PC-3 (cell line): ENCODE measurements around the gene STXBP1. TPM values are rescaled to one million over a fixed set of nuclear protein-coding genes. Genes with fewer than 3 reads are reported as not detected.

ENCODE experiments used
- ATAC-seq: fragments of 200-7000 bp; cut with Tn5 transposase; 2 replicates; pipeline ENCODE4 v1.9.1; 2020; ENCODE audit warnings: mild to moderate bottlenecking, moderate library complexity
- BruUV-seq: library from RNA; stranded (reverse); fragments of 400-500 nt; replicated peaks from 2 replicates; lab custom pipeline; 2021; lab: Mats Ljungman, UMichigan
- CTCF ChIA-PET: fragments of 300-600 bp; sonication (Branson Sonifier 250); formaldehyde crosslinking; loops from one replicate; lab custom pipeline; 2022; ENCODE audit warnings: antibody characterized with exemption; lab: Charles Lee
- POLR2A ChIA-PET: fragments of 300-600 bp; sonication (Branson Sonifier 250); formaldehyde crosslinking; loops from one replicate; lab custom pipeline; 2022; ENCODE audit warnings: antibody characterized with exemption; ENCODE audit not compliant: unreplicated experiment; lab: Charles Lee
- DNase-seq: peaks from one replicate; pipeline ENCODE4 v3.0.0-alpha.2; 2015
- H2AFZ ChIP-seq: fragments of 300-600 bp; sonication (generic); 2 replicates; pipeline ENCODE4 v1.6.0; 2016; ENCODE audit warnings: antibody characterized with exemption, low read length
- H3F3A ChIP-seq: fragments of 300-600 bp; sonication (generic); one replicate; pipeline ENCODE4 v1.6.0; 2017; ENCODE audit warnings: antibody characterized with exemption, low read length, control low read depth, mild to moderate bottlenecking; ENCODE audit not compliant: unreplicated experiment
- H3K27ac ChIP-seq: fragments of 300-600 bp; sonication (generic); 2 replicates; pipeline ENCODE4 v1.5.1; 2016; ENCODE audit warnings: mild to moderate bottlenecking, low read length
- H3K27me3 ChIP-seq: fragments of 300-600 bp; sonication (generic); 2 replicates; pipeline ENCODE4 v1.6.1; 2016; ENCODE audit warnings: low read length, mixed read lengths
- H3K36me3 ChIP-seq: fragments of 300-600 bp; sonication (generic); 2 replicates; pipeline ENCODE4 v1.6.1; 2016; ENCODE audit warnings: low read depth, mixed run types, low read length, mixed read lengths
- H3K4me1 ChIP-seq: fragments of 300-600 bp; sonication (generic); 2 replicates; pipeline ENCODE4 v1.5.1; 2016; ENCODE audit warnings: low read length; ENCODE audit not compliant: insufficient read depth
- H3K4me2 ChIP-seq: fragments of 300-600 bp; sonication (generic); 2 replicates; pipeline ENCODE4 v1.6.0; 2016; ENCODE audit warnings: low read length
- H3K4me3 ChIP-seq: fragments of 300-600 bp; sonication (generic); 2 replicates; pipeline ENCODE4 v1.5.1; 2016; ENCODE audit warnings: mild to moderate bottlenecking, low read length, mixed read lengths
- H3K79me2 ChIP-seq: fragments of 300-600 bp; sonication (generic); 2 replicates; pipeline ENCODE4 v1.6.1; 2017; ENCODE audit warnings: low read length, mixed read lengths
- H3K9ac ChIP-seq: fragments of 300-600 bp; sonication (generic); 2 replicates; pipeline ENCODE4 v1.6.0; 2016; ENCODE audit warnings: mild to moderate bottlenecking, low read length
- H3K9me2 ChIP-seq: fragments of 300-600 bp; sonication (generic); replicated peaks from 2 replicates; pipeline ENCODE4 v1.6.1; 2016; ENCODE audit warnings: mixed run types, low read length, mixed read lengths
- H3K9me3 ChIP-seq: fragments of 300-600 bp; sonication (generic); 2 replicates; pipeline ENCODE4 v1.6.1; 2016; ENCODE audit warnings: low read length, mixed read lengths
- H4K20me1 ChIP-seq: fragments of 300-600 bp; sonication (generic); 2 replicates; pipeline ENCODE4 v1.6.1; 2016; ENCODE audit warnings: low read length, mixed read lengths
- EZH2 ChIP-seq: fragments of 300-600 bp; sonication (generic); IDR thresholded peaks from one replicate; pipeline ENCODE4 v1.6.1; 2017; ENCODE audit warnings: antibody characterized with exemption, mild to moderate bottlenecking, low read length; ENCODE audit not compliant: unreplicated experiment
- EZH2phosphoT487 ChIP-seq: fragments of 300-600 bp; sonication (generic); IDR thresholded peaks from 2 replicates; pipeline ENCODE4 v1.6.1; 2018; ENCODE audit warnings: mild to moderate bottlenecking, antibody characterized with exemption, low read length, borderline replicate concordance
- intact Hi-C: fragments of 100-400 bp; cut with micrococcal nuclease; formaldehyde crosslinking; loops from 2 replicates; pipeline ENCODE4 v1.9.0; 2023
- total RNA-seq: library from RNA; depleted of rRNA; stranded (reverse); fragments of >200 nt; gene quantifications from 2 replicates; pipeline ENCODE4 v1.2.3, GENCODE V29; 2014
- TF ChIP-seq, protein P1 (sequence below): fragments of 300-600 bp; sonication (generic); conservative IDR thresholded peaks from 2 replicates; pipeline ENCODE4 v1.5.1; 2017; ENCODE audit warnings: antibody characterized with exemption, low read depth, mild to moderate bottlenecking, low read length

The STXBP1 gene
- total RNA-seq, 1 experiment from 2014 or later, result 9.1 TPM

DNA sequence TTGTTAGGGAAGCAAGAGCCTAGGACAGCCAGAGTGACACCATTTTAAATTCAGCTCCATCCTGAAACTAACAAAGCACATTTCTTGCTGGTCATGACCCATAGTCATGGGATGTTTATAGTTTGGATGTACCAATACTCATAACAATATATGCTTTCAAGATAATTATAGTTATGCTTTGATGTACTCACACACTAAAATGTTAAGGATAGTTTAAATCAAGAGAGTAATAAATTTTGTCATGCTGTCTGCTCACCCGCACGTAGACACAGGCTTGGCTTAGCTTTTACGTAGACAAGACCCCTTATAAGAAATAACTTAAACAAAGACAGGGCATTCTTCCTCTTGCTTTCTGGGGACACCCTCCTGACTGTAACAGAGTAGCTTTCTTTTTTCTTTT is 8.9 kb upstream of the STXBP1 start:
- no peaks in the 10 kb centered on the region for H3K9me3 ChIP-seq
- no peak overlapping the region for H3K9ac ChIP-seq
- H4K20me1 ChIP-seq, result no peaks in the 10 kb centered on the region
- H3K79me2 ChIP-seq, result no peaks in the 10 kb centered on the region
- no peak overlapping the region for H3K27ac ChIP-seq
- no peak for TF ChIP-seq EZH2phosphoT487
- TF ChIP-seq EZH2, result no peak
- TF ChIP-seq, protein P1, sequence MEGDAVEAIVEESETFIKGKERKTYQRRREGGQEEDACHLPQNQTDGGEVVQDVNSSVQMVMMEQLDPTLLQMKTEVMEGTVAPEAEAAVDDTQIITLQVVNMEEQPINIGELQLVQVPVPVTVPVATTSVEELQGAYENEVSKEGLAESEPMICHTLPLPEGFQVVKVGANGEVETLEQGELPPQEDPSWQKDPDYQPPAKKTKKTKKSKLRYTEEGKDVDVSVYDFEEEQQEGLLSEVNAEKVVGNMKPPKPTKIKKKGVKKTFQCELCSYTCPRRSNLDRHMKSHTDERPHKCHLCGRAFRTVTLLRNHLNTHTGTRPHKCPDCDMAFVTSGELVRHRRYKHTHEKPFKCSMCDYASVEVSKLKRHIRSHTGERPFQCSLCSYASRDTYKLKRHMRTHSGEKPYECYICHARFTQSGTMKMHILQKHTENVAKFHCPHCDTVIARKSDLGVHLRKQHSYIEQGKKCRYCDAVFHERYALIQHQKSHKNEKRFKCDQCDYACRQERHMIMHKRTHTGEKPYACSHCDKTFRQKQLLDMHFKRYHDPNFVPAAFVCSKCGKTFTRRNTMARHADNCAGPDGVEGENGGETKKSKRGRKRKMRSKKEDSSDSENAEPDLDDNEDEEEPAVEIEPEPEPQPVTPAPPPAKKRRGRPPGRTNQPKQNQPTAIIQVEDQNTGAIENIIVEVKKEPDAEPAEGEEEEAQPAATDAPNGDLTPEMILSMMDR, result no peak
- intact Hi-C loops, result no loop called here
- CTCF ChIA-PET, result no interaction called here
- H3K9me2 ChIP-seq, result no peaks in the 10 kb centered on the region
- no peak overlapping the region for H3K4me3 ChIP-seq
- H3K36me3 ChIP-seq, result no peaks in the 10 kb centered on the region
- no TSS peak for BruUV-seq
- ATAC-seq, result no peak
- no peaks in the 10 kb centered on the region for H3F3A ChIP-seq
- peaks cover 8% of the 10 kb centered on the region; the same call in 1 of the 2 replicates for H3K4me1 ChIP-seq
- H3K4me2 ChIP-seq, result no peak overlapping the region
- H2AFZ ChIP-seq, result no peak overlapping the region
- no peak for DNase-seq
- POLR2A ChIA-PET, result no interaction called here
- no peaks in the 10 kb centered on the region for H3K27me3 ChIP-seq

GRCh38 chr9:127606043-127606442 is 6.0 kb upstream of the STXBP1 start:
- ChIA-PET CTCF (no interaction called here), POLR2A (no interaction called here)
- no peak for ATAC-seq

More at GRCh38 chr9:127606043-127606442, 6.0 kb upstream of the STXBP1 start:
- no peaks in the 10 kb centered on the region for H3K36me3 ChIP-seq
- no peak overlapping the region for H3K27ac ChIP-seq
- H3K4me2 ChIP-seq, result no peak overlapping the region
- no peaks in the 10 kb centered on the region for H3K27me3 ChIP-seq
- H3K9me3 ChIP-seq, result no peaks in the 10 kb centered on the region
- TF ChIP-seq, protein P1, result no peak
- TF ChIP-seq EZH2phosphoT487, result no peak
- no peak for TF ChIP-seq EZH2
- H3K79me2 ChIP-seq, result no peaks in the 10 kb centered on the region
- H2AFZ ChIP-seq, result no peak overlapping the region
- intact Hi-C loops, result no loop called here
- H3K9ac ChIP-seq, result no peak overlapping the region
- H3K4me1 ChIP-seq, result peaks cover 8% of the 10 kb centered on the region; the same call in 1 of the 2 replicates
- no TSS peak for BruUV-seq
- no peak for DNase-seq
- H3K4me3 ChIP-seq, result no peak overlapping the region
- no peaks in the 10 kb centered on the region for H3K9me2 ChIP-seq
- H3F3A ChIP-seq, result no peaks in the 10 kb centered on the region
- no peaks in the 10 kb centered on the region for H4K20me1 ChIP-seq
